ENCODE results near the gene CNBD2. TPM values are rescaled to one million over a fixed set of nuclear protein-coding genes. Genes with fewer than 3 reads are reported as not detected.

CNBD2 gene
- total and polyA plus RNA-seq, 10 of the 15 experiments (the other 5 are each of a cell fraction or from before 2014, with no cell fraction given), result 0.86 to 7.4 (median 4.6) TPM

DNA sequence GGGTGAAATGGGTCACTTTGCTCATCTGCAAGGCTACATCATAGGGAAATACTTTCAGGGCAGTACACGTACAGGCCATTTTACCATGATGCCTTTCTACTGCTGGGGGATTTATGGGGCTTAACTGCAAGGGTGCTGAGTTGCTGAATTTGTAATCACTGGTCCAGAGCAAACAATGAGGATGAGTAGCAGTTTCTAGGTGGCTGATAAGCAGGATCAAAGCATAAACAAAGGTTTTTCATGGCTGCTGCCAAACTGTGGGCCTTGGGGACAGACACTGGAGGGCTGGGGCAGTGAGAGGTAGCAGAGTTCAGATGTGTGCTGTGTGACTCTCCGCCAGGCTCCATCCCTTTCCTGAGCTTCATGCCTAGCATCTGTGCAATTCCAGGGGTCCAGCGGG lies 68.3 kb downstream of the CNBD2 start:
- Histone ChIP-seq H3K4me2 (ENCODE audit: control insufficient read depth, insufficient read depth) (no peak overlapping the region), H3K27ac (ENCODE audit: control insufficient read depth, insufficient read depth) (no peak overlapping the region), H3K9me3 (replicated peaks; ENCODE audit: control insufficient read depth, insufficient read depth, low read length) (no peaks in the 10 kb centered on the region; the same call in 2 of the 3 replicates), H4K20me1 (ENCODE audit: control insufficient read depth, insufficient read depth) (no peaks in the 10 kb centered on the region), H3K79me2 (ENCODE audit: control insufficient read depth, insufficient read depth, low read length) (no peaks in the 10 kb centered on the region), H2AFZ (ENCODE audit: control insufficient read depth, low read depth, low read length) (no peak overlapping the region), H3K9ac (ENCODE audit: control insufficient read depth, insufficient read depth, low read length) (no peak overlapping the region), H3K4me3 (no peak overlapping the region), H3K4me1 (ENCODE audit: control insufficient read depth, insufficient read depth, low read length) (no peaks in the 10 kb centered on the region), H3K36me3 (ENCODE audit: control insufficient read depth in 2 of 2, insufficient read depth in 2 of 2, low read length in 1 of 2) (no peaks in the 10 kb centered on the region), H3K27me3 (replicated peaks in 1 of 2; ENCODE audit: control insufficient read depth in 2 of 2, insufficient read depth in 2 of 2, low read length in 1 of 2) (no peaks in the 10 kb centered on the region)
- in situ Hi-C loops (cut with MboI), result no loop called here
- intact Hi-C loops (cut with micrococcal nuclease; ENCODE audit: unreplicated experiment), result no loop called here
- RAD21 ChIA-PET (ENCODE audit: unreplicated experiment), result no interaction called here
- 55% methylated on average over 3 of the region's 3 CpGs for WGBS (ENCODE audit: insufficient coverage, insufficient replicate concordance, low lambda C conversion rate, missing lambda C conversion rate)
- no TSS peak for BruUV-seq (replicated peaks)
- POLR2A ChIA-PET, result interaction anchor here (0.7 kb wide), 1 partner anchor 119 kb away, joined by 3 read pairs; no protein-coding TSS in a partner anchor
- DNase-seq (ENCODE audit: low read depth, low spot score) (no peak), ATAC-seq (no peak), FAIRE-seq (no peak)
- SMC1A ChIA-PET (ENCODE audit: uncharacterized antibody, unreplicated experiment), result no interaction called here
- CTCF ChIA-PET, result interaction anchor here (0.7 to 1.5 kb wide), 2 partner anchors 44 to 828 kb away, joined by 3 read pairs; no protein-coding TSS in a partner anchor
- TF ChIP-seq, protein P1, sequence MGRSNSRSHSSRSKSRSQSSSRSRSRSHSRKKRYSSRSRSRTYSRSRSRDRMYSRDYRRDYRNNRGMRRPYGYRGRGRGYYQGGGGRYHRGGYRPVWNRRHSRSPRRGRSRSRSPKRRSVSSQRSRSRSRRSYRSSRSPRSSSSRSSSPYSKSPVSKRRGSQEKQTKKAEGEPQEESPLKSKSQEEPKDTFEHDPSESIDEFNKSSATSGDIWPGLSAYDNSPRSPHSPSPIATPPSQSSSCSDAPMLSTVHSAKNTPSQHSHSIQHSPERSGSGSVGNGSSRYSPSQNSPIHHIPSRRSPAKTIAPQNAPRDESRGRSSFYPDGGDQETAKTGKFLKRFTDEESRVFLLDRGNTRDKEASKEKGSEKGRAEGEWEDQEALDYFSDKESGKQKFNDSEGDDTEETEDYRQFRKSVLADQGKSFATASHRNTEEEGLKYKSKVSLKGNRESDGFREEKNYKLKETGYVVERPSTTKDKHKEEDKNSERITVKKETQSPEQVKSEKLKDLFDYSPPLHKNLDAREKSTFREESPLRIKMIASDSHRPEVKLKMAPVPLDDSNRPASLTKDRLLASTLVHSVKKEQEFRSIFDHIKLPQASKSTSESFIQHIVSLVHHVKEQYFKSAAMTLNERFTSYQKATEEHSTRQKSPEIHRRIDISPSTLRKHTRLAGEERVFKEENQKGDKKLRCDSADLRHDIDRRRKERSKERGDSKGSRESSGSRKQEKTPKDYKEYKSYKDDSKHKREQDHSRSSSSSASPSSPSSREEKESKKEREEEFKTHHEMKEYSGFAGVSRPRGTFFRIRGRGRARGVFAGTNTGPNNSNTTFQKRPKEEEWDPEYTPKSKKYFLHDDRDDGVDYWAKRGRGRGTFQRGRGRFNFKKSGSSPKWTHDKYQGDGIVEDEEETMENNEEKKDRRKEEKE (IDR thresholded peaks at IDR 0.05), result no peak
- TF ChIP-seq CEBPZ (IDR thresholded peaks at IDR 0.05; ENCODE audit: low read depth, low read length) (no peak), YBX1 (IDR thresholded peaks at IDR 0.05) (no peak), BCL11A (IDR thresholded peaks at IDR 0.05; ENCODE audit: low read depth, low read length) (no peak), ZBTB33 (IDR thresholded peaks at IDR 0.05) (no peak), IRF4 (IDR thresholded peaks at IDR 0.05; ENCODE audit: low read depth, low read length) (no peak), POLR2AphosphoS5 (IDR thresholded peaks at IDR 0.05; ENCODE audit: low read length) (no peak), KDM1A (IDR thresholded peaks at IDR 0.05; ENCODE audit: borderline replicate concordance) (no peak), JUNB (IDR thresholded peaks at IDR 0.05) (no peak), ASH2L (IDR thresholded peaks at IDR 0.05; ENCODE audit: borderline replicate concordance, low read depth) (no peak), SMAD1 (IDR thresholded peaks at IDR 0.05; ENCODE audit: low read depth, partially characterized antibody) (no peak)
- TF ChIP-seq, protein P2, sequence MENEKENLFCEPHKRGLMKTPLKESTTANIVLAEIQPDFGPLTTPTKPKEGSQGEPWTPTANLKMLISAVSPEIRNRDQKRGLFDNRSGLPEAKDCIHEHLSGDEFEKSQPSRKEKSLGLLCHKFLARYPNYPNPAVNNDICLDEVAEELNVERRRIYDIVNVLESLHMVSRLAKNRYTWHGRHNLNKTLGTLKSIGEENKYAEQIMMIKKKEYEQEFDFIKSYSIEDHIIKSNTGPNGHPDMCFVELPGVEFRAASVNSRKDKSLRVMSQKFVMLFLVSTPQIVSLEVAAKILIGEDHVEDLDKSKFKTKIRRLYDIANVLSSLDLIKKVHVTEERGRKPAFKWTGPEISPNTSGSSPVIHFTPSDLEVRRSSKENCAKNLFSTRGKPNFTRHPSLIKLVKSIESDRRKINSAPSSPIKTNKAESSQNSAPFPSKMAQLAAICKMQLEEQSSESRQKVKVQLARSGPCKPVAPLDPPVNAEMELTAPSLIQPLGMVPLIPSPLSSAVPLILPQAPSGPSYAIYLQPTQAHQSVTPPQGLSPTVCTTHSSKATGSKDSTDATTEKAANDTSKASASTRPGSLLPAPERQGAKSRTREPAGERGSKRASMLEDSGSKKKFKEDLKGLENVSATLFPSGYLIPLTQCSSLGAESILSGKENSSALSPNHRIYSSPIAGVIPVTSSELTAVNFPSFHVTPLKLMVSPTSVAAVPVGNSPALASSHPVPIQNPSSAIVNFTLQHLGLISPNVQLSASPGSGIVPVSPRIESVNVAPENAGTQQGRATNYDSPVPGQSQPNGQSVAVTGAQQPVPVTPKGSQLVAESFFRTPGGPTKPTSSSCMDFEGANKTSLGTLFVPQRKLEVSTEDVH (IDR thresholded peaks at IDR 0.05; ENCODE audit: low read depth, partially characterized antibody), result no peak

Measured in GM12878 (cell line).